Measurements from ENCODE around the gene MICB.
A peak's percentile ranks its signal among the peaks of the same experiment; 100 is the strongest.

MICB gene

DNA sequence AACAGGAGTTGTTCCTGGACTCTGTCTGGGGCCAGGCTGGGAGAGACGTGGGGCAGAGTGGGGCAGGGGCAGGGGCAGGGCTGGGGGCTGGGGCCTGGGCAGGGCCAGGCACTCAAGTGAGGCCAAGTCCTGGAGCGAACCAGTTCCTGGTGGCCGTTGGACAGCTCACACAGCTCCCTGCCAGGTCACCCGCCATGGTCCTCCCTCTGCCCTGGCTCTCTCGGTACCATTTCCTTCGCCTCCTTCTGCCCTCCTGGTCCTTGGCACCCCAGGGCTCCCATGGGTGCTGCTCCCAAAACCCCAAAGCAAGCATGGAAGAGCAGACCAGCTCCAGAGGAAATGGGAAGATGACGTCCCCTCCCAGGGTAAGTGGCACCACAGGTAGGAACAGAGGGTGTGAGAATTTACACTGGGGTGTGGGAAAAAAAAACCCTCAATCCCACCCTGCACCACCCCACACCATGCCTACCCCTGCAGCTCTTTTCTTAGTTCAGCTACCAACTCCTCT lies 30.9 kb downstream of the MICB start, which contains the start of gene MCCD1:
Gene MCCD1 (plus strand): TSS at position 142 of the 508 bp plus-strand sequence. CDS start 53 bp downstream, at position 195.
- no peak for DNase-seq
- Histone ChIP-seq H3K27ac (peak within 1 kb of the TSS; percentile 44), H3K4me3 (ENCODE audit: low read depth, low read length) (no peak within 1 kb of the TSS), H3K9me3 (ENCODE audit: severe bottlenecking) (no peaks in the 10 kb centered on the region), H3K27me3 (ENCODE audit: insufficient read depth, low read depth, severe bottlenecking) (no peaks in the 10 kb centered on the region), H3K36me3 (peaks cover 46% of the 10 kb centered on the region)
- TF ChIP-seq, protein P1, sequence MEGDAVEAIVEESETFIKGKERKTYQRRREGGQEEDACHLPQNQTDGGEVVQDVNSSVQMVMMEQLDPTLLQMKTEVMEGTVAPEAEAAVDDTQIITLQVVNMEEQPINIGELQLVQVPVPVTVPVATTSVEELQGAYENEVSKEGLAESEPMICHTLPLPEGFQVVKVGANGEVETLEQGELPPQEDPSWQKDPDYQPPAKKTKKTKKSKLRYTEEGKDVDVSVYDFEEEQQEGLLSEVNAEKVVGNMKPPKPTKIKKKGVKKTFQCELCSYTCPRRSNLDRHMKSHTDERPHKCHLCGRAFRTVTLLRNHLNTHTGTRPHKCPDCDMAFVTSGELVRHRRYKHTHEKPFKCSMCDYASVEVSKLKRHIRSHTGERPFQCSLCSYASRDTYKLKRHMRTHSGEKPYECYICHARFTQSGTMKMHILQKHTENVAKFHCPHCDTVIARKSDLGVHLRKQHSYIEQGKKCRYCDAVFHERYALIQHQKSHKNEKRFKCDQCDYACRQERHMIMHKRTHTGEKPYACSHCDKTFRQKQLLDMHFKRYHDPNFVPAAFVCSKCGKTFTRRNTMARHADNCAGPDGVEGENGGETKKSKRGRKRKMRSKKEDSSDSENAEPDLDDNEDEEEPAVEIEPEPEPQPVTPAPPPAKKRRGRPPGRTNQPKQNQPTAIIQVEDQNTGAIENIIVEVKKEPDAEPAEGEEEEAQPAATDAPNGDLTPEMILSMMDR (IDR thresholded peaks at IDR 0.05; ENCODE audit: low read depth, low read length) = no peak

GRCh38 chr6:31529329-31530150 lies 31.6 kb downstream of the MICB start:
- TF ChIP-seq, protein P1 (IDR thresholded peaks at IDR 0.05; ENCODE audit: low read depth, low read length) = no peak
- peak; percentile 36 for DNase-seq
- H3K4me3 ChIP-seq (ENCODE audit: low read depth, low read length) = no peak overlapping the region
- H3K27me3 ChIP-seq (ENCODE audit: insufficient read depth, low read depth, severe bottlenecking) = no peaks in the 10 kb centered on the region
- peaks cover 52% of the 10 kb centered on the region for H3K36me3 ChIP-seq
- no peaks in the 10 kb centered on the region for H3K9me3 ChIP-seq (ENCODE audit: severe bottlenecking)
- H3K27ac ChIP-seq = peak overlapping the region; percentile 44

DNA sequence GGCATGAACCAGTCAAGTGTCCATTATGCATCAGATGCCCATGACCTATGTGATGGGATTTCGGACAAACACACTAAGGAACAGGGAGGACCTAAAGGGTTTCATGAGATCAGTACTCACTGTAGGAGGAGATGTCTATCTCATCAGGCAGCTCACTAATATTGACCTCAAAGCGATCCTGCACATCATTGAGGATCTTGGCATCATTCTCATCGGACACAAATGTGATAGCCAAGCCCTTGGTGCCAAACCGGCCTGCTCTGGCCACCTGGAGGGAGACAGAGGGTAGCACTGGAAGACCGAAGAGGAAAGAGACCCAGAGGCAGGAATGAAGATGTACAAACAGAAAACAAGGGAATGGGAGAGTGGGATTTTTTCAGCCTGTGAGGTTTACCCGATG lies 32.7 kb downstream of the MICB start:
- H3K27ac ChIP-seq = no peak overlapping the region
- H3K36me3 ChIP-seq = peaks cover 63% of the 10 kb centered on the region
- H3K27me3 ChIP-seq (ENCODE audit: insufficient read depth, low read depth, severe bottlenecking) = no peaks in the 10 kb centered on the region
- TF ChIP-seq, protein P1 (IDR thresholded peaks at IDR 0.05; ENCODE audit: low read depth, low read length) = 0 out of 2 replicates have a peak, but pooled peaks have one; percentile 5
- no peak for DNase-seq
- H3K4me3 ChIP-seq (ENCODE audit: low read depth, low read length) = no peak overlapping the region
- no peaks in the 10 kb centered on the region for H3K9me3 ChIP-seq (ENCODE audit: severe bottlenecking)

DNA sequence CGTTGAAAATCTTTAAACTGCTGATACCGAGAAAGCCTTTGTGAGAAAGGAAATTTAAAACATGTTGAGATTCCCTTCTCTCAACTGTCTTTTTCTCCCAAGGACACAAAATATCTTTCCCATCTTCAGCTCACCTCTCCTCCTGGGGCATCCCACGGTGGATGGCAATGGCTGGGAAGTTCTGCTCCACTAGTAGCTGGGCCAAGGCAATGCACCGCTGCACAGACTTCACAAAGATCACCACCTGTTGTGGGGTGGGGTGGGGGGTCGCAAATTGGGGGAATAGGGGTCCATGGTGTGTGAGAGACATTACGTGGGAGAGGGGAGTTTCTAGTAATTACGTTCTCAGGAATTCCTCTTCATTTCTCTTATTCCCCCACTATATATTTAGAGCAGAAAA lies 33.2 kb downstream of the MICB start:
- TF ChIP-seq, protein P1 (IDR thresholded peaks at IDR 0.05; ENCODE audit: low read depth, low read length) = no peak
- Histone ChIP-seq H3K9me3 (ENCODE audit: severe bottlenecking) (no peaks in the 10 kb centered on the region), H3K4me3 (ENCODE audit: low read depth, low read length) (no peak overlapping the region), H3K27ac (no peak overlapping the region), H3K36me3 (peaks cover 69% of the 10 kb centered on the region), H3K27me3 (ENCODE audit: insufficient read depth, low read depth, severe bottlenecking) (no peaks in the 10 kb centered on the region)
- DNase-seq = no peak

GRCh38 chr6:31531771-31532643 lies 34.1 kb downstream of the MICB start:
- H3K36me3 ChIP-seq = peaks cover 77% of the 10 kb centered on the region
- no peak overlapping the region for H3K4me3 ChIP-seq (ENCODE audit: low read depth, low read length)
- TF ChIP-seq, protein P1 (IDR thresholded peaks at IDR 0.05; ENCODE audit: low read depth, low read length) = no peak
- no peaks in the 10 kb centered on the region for H3K27me3 ChIP-seq (ENCODE audit: insufficient read depth, low read depth, severe bottlenecking)
- no peak overlapping the region for H3K27ac ChIP-seq
- H3K9me3 ChIP-seq (ENCODE audit: severe bottlenecking) = no peaks in the 10 kb centered on the region
- no peak for DNase-seq

Data from WERI-Rb-1 (cell line).